Mammary epithelial cell (primary cell): ENCODE measurements around the gene MTCH1.

ENCODE experiments used
- EZH2 ChIP-seq: IDR thresholded peaks from 2 replicates; pipeline ENCODE4 v1.6.1; 2012; ENCODE audit warnings: low read length, inconsistent platforms, borderline replicate concordance
- TF ChIP-seq, protein P1 (sequence below), 2 donors: IDR thresholded peaks in 1 of 2; conservative IDR thresholded peaks in 1 of 2; 2 replicates each; pipeline ENCODE4 v1.5.1; 2011 to 2012; ENCODE audit warnings: inconsistent platforms in 2 of 2, low read length in 2 of 2, mild to moderate bottlenecking in 2 of 2, control low read depth in 1 of 2, low read depth in 1 of 2; ENCODE audit not compliant: insufficient read depth in 1 of 2; ENCODE audit errors: extremely low read depth in 1 of 2

DNA sequence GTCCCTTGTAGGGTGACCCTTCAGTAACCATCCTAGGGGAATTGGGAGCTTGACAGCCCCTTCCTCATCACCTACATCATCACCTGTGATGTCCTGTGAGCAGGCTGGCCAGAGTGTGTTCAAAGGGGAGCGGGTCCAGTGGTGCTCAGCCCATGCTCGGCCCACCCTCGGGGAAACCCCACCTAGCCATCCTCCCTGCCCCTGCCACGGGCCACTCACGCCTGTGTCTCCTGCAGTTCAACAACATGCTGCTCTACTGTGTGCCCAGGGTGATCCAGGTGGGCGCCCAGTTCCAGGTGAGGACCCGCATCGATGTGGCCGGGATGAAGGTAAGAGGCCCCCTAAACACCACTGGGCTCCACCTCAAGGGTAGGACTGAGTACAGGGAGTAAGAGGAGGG lies 29.5 kb upstream of the MTCH1 start:
- TF ChIP-seq, protein P1, sequence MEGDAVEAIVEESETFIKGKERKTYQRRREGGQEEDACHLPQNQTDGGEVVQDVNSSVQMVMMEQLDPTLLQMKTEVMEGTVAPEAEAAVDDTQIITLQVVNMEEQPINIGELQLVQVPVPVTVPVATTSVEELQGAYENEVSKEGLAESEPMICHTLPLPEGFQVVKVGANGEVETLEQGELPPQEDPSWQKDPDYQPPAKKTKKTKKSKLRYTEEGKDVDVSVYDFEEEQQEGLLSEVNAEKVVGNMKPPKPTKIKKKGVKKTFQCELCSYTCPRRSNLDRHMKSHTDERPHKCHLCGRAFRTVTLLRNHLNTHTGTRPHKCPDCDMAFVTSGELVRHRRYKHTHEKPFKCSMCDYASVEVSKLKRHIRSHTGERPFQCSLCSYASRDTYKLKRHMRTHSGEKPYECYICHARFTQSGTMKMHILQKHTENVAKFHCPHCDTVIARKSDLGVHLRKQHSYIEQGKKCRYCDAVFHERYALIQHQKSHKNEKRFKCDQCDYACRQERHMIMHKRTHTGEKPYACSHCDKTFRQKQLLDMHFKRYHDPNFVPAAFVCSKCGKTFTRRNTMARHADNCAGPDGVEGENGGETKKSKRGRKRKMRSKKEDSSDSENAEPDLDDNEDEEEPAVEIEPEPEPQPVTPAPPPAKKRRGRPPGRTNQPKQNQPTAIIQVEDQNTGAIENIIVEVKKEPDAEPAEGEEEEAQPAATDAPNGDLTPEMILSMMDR (conservative IDR thresholded peaks at IDR 0.05 in 1 of 2, IDR thresholded peaks at IDR 0.05 in 1 of 2; ENCODE audit: extremely low read depth in 1 of 2, insufficient read depth in 1 of 2, low read depth in 1 of 2, low read length in 2 of 2), result no peak
- no peak for TF ChIP-seq EZH2
